Liver (tissue), 9 donors: ENCODE measurements around the gene LHFPL3. TPM values are rescaled to one million over a fixed set of nuclear protein-coding genes. Genes with fewer than 3 reads are reported as not detected.

ENCODE experiments used
- DNase-seq: peaks from one replicate; pipeline ENCODE4 v3.0.0-alpha.2; 2017; ENCODE audit warnings: low spot score
- H3K27ac ChIP-seq, 2 donors: one replicate each; pipeline ENCODE4 v1.7.0; 2013; ENCODE audit warnings: inconsistent platforms in 2 of 2, low read length in 2 of 2, control low read depth in 1 of 2, low read depth in 1 of 2, mild to moderate bottlenecking in 1 of 2
- H3K27me3 ChIP-seq, 4 donors: one replicate each; pipeline versions ENCODE4 v1.6.1 to v1.7.0; 2013; ENCODE audit warnings: low read length in 3 of 4, inconsistent platforms in 1 of 4, mild to moderate bottlenecking in 1 of 4, moderate library complexity in 1 of 4; ENCODE audit not compliant: control insufficient read depth in 4 of 4, insufficient read depth in 4 of 4
- H3K36me3 ChIP-seq, 4 donors: one replicate each; pipeline versions ENCODE4 v1.6.1 to v1.7.0; 2013; ENCODE audit warnings: low read length in 3 of 4, mild to moderate bottlenecking in 3 of 4, low read depth in 1 of 4, moderate library complexity in 1 of 4; ENCODE audit not compliant: control insufficient read depth in 4 of 4, insufficient read depth in 3 of 4
- H3K4me1 ChIP-seq, 4 donors: one replicate each; pipeline versions ENCODE4 v1.6.1 to v1.7.0; 2013; ENCODE audit warnings: low read length in 3 of 4, mild to moderate bottlenecking in 3 of 4, moderate library complexity in 1 of 4; ENCODE audit not compliant: control insufficient read depth in 4 of 4, insufficient read depth in 4 of 4
- H3K4me3 ChIP-seq, 3 donors: one replicate each; pipeline versions ENCODE4 v1.6.1 to v1.7.0; 2013; ENCODE audit warnings: low read length in 3 of 3, control low read depth in 1 of 3, low read depth in 1 of 3, mild to moderate bottlenecking in 1 of 3
- H3K9ac ChIP-seq, 2 donors: one replicate each; pipeline ENCODE4 v1.7.0; 2013; ENCODE audit warnings: low read length in 2 of 2, mild to moderate bottlenecking in 2 of 2, moderate library complexity in 2 of 2, control low read depth in 1 of 2, low read depth in 1 of 2
- H3K9me3 ChIP-seq, 4 donors: one replicate each; pipeline versions ENCODE4 v1.6.1 to v1.7.0; 2013; ENCODE audit warnings: low read length in 3 of 4; ENCODE audit not compliant: control insufficient read depth in 4 of 4
- EGR1 ChIP-seq, 2 donors: IDR thresholded peaks; 2 replicates each; pipeline ENCODE4 v1.6.1; 2016 to 2018; ENCODE audit warnings: antibody characterized with exemption in 2 of 2, low read depth in 2 of 2
- FOXA1 ChIP-seq: IDR thresholded peaks from 2 replicates; pipeline ENCODE4 v1.6.1; 2016; ENCODE audit warnings: antibody characterized with exemption
- FOXA2 ChIP-seq: IDR thresholded peaks from 2 replicates; pipeline ENCODE4 v1.6.1; 2016; ENCODE audit warnings: antibody characterized with exemption
- GABPA ChIP-seq, 2 donors: IDR thresholded peaks in 1 of 2; conservative IDR thresholded peaks in 1 of 2; 2 replicates each; pipeline ENCODE4 v1.6.1; 2016; ENCODE audit warnings: antibody characterized with exemption in 2 of 2, mild to moderate bottlenecking in 1 of 2, moderate library complexity in 1 of 2
- HNF4A ChIP-seq, 2 donors: conservative IDR thresholded peaks; 2 replicates each; pipeline ENCODE4 v1.6.1; 2016; ENCODE audit warnings: antibody characterized with exemption in 2 of 2, mild to moderate bottlenecking in 2 of 2
- JUND ChIP-seq, 2 donors: IDR thresholded peaks; 2 replicates each; pipeline ENCODE4 v1.6.1; 2016; ENCODE audit warnings: antibody characterized with exemption in 2 of 2
- MAX ChIP-seq: IDR thresholded peaks from 2 replicates; pipeline ENCODE4 v1.6.1; 2016; ENCODE audit warnings: antibody characterized with exemption
- NR2F2 ChIP-seq: IDR thresholded peaks from 2 replicates; pipeline ENCODE4 v1.6.1; 2016; ENCODE audit warnings: antibody characterized with exemption
- RAD21 ChIP-seq, 2 donors: IDR thresholded peaks; 2 replicates each; pipeline ENCODE4 v1.6.1; 2016; ENCODE audit warnings: antibody characterized with exemption in 2 of 2, mild to moderate bottlenecking in 2 of 2
- RXRA ChIP-seq, 2 donors: IDR thresholded peaks; 2 replicates each; pipeline ENCODE4 v1.6.1; 2017 to 2018; ENCODE audit warnings: antibody characterized with exemption in 2 of 2, mild to moderate bottlenecking in 1 of 2
- SP1 ChIP-seq: IDR thresholded peaks from 2 replicates; pipeline ENCODE4 v1.6.1; 2018; ENCODE audit warnings: antibody characterized with exemption, mild to moderate bottlenecking
- TAF1 ChIP-seq: conservative IDR thresholded peaks from 2 replicates; pipeline ENCODE4 v1.6.1; 2016; ENCODE audit warnings: antibody characterized with exemption, mild to moderate bottlenecking
- YY1 ChIP-seq: IDR thresholded peaks from 2 replicates; pipeline ENCODE4 v1.6.1; 2016; ENCODE audit warnings: antibody characterized with exemption, mild to moderate bottlenecking
- WGBS: extraction: QIAGEN DNeasy Blood & Tissue Kit; methylation state at CpG from one replicate; pipeline ENCODE4 v1.1.7; 2013; 5-methylcytosine and 5-hydroxymethylcytosine counted together
- polyA plus RNA-seq, 2 donors: library from polyadenylated mRNA; stranded (reverse) in 1 of 2; unstranded in 1 of 2; fragments of 200-250 nt in 1 of 2; fragments of >200 nt in 1 of 2; fragmentation: Nextera tagmentation in 1 of 2; extraction: Ambion mirVana in 1 of 2; gene quantifications; one replicate each; pipeline versions ENCODE4 v1.2.1 to v1.2.3, GENCODE V29; 2013 to 2015
- total RNA-seq, 2 donors: library from RNA; depleted of rRNA; stranded (reverse); fragments of >200 nt; gene quantifications; one replicate each; pipeline ENCODE4 v1.2.3, GENCODE V29; 2014
- TF ChIP-seq, protein P1 (sequence below): fragments of 150-350 bp; IDR thresholded peaks from 2 replicates; pipeline ENCODE4 v1.5.1; 2017; ENCODE audit warnings: improper control_type of control experiment, low read depth, low read length; ENCODE audit not compliant: missing input control
- TF ChIP-seq, protein P2 (sequence below): IDR thresholded peaks from 2 replicates; pipeline ENCODE4 v1.6.1; 2016; ENCODE audit warnings: antibody characterized with exemption, mild to moderate bottlenecking
- TF ChIP-seq, protein P3 (sequence below): IDR thresholded peaks from 2 replicates; pipeline ENCODE4 v1.6.1; 2016; ENCODE audit warnings: antibody characterized with exemption
- TF ChIP-seq, protein P4 (sequence below): IDR thresholded peaks from 2 replicates; pipeline ENCODE4 v1.6.1; 2016; ENCODE audit warnings: antibody characterized with exemption
- donor health status: healthy.
- donor health status: healthy.
- donor health status: healthy.
- donor health status: healthy.
- donor health status: healthy.

Gene LHFPL3
- total and polyA plus RNA-seq, 4 donors = not detected

DNA sequence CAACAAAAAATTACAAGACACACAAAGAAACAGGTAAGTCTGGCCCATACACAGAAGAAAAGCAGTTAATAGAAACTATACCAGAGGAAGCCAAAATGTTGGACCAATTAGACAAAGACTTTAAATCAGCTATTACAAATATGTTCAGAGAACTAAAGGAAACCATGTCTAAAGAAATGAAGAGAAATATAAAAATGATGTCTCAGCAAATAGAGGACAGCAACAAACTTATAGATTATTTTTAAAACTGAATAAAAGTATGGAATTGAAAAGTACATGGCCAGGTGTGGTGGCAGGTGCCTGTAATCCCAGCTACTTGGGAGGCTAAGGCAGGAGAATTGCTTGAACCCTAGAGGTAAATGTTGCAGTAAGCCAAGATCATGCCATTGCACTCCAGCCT, 58.5 kb downstream of the LHFPL3 start:
- Histone ChIP-seq H3K9me3 (peaks cover 0 to 23% (median 7%) of the 10 kb centered on the region in 4 donors), H3K36me3 (no peaks in the 10 kb centered on the region), H3K9ac (no peak overlapping the region), H3K27ac (no peak overlapping the region), H3K4me3 (no peak overlapping the region), H3K4me1 (no peaks in the 10 kb centered on the region), H3K27me3 (peaks cover 0 to 4% (median under 1%) of the 10 kb centered on the region in 4 donors)
- DNase-seq = no peak
- TF ChIP-seq TAF1 (no peak), EGR1 (IDR thresholded peaks at IDR 0.05; ENCODE audit: low read depth in 2 of 2) (no peak), FOXA2 (no peak), HNF4A (conservative IDR thresholded peaks at IDR 0.05) (no peak), FOXA1 (no peak), GABPA (IDR thresholded peaks at IDR 0.05 in 1 of 2, conservative IDR thresholded peaks at IDR 0.05 in 1 of 2) (no peak), RXRA (IDR thresholded peaks at IDR 0.05) (no peak), SP1 (no peak), RAD21 (IDR thresholded peaks at IDR 0.05) (no peak), JUND (IDR thresholded peaks at IDR 0.05) (no peak)
- TF ChIP-seq, protein P1, sequence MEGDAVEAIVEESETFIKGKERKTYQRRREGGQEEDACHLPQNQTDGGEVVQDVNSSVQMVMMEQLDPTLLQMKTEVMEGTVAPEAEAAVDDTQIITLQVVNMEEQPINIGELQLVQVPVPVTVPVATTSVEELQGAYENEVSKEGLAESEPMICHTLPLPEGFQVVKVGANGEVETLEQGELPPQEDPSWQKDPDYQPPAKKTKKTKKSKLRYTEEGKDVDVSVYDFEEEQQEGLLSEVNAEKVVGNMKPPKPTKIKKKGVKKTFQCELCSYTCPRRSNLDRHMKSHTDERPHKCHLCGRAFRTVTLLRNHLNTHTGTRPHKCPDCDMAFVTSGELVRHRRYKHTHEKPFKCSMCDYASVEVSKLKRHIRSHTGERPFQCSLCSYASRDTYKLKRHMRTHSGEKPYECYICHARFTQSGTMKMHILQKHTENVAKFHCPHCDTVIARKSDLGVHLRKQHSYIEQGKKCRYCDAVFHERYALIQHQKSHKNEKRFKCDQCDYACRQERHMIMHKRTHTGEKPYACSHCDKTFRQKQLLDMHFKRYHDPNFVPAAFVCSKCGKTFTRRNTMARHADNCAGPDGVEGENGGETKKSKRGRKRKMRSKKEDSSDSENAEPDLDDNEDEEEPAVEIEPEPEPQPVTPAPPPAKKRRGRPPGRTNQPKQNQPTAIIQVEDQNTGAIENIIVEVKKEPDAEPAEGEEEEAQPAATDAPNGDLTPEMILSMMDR = no peak

DNA sequence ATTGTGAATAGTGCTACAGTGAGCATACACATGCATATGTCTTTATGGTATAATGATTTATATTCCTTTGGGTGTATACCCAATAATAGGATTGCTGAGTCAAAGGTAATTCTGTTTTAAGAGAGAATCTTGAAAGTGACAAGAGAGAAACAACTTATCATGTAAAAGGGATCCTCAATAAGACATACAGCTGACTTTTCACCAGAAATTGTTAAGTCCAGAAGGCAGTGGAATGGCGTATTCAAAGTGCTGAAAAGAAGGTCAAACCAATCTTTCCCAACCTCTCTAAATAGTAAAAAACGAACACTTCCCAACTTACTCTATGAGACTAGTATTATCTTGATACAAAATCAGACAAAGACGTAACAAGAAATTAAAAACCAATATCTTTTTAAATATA, 59.8 kb downstream of the LHFPL3 start:
- peaks cover 0 to 23% (median 6%) of the 10 kb centered on the region in 4 donors for H3K9me3 ChIP-seq
- no peaks in the 10 kb centered on the region for H3K4me1 ChIP-seq
- WGBS = 67% methylated on average over 3 of the region's 3 CpGs
- peaks cover 0 to 2% (median under 1%) of the 10 kb centered on the region in 4 donors for H3K27me3 ChIP-seq
- no peak for TF ChIP-seq MAX
- TF ChIP-seq SP1 = no peak
- TF ChIP-seq FOXA1 = no peak
- H3K27ac ChIP-seq = no peak overlapping the region
- H3K4me3 ChIP-seq = no peak overlapping the region
- H3K36me3 ChIP-seq = no peaks in the 10 kb centered on the region
- H3K9ac ChIP-seq = no peak overlapping the region
- DNase-seq = no peak

DNA sequence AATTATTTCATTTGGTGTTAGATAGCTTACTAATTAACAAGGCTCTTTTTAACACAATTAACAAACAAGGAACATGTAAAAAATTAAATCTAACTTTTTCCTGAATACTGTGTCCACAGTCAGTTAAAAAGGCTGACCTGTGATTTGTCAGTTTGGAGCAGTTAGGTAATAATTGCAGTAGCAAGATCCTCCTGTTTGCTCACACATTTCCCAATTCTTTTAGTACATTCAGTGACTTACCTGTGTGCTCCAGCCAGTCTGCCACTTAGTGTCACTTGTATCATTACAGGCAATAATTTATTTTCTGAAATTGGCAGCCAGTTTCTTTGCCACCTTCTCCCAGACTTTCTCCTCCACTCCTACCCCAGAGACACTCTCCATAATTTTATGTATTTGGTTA, 66.8 kb downstream of the LHFPL3 start:
- DNase-seq = no peak
- Histone ChIP-seq H3K9me3 (no peaks in the 10 kb centered on the region), H3K36me3 (no peaks in the 10 kb centered on the region)

More for the DNA sequence above, 66.8 kb downstream of the LHFPL3 start:
- Histone ChIP-seq H3K9ac (no peak overlapping the region), H3K27ac (no peak overlapping the region), H3K4me1 (no peaks in the 10 kb centered on the region), H3K4me3 (no peak overlapping the region), H3K27me3 (peaks cover 0 to 4% (median 0%) of the 10 kb centered on the region in 4 donors)
- TF ChIP-seq, protein P2, sequence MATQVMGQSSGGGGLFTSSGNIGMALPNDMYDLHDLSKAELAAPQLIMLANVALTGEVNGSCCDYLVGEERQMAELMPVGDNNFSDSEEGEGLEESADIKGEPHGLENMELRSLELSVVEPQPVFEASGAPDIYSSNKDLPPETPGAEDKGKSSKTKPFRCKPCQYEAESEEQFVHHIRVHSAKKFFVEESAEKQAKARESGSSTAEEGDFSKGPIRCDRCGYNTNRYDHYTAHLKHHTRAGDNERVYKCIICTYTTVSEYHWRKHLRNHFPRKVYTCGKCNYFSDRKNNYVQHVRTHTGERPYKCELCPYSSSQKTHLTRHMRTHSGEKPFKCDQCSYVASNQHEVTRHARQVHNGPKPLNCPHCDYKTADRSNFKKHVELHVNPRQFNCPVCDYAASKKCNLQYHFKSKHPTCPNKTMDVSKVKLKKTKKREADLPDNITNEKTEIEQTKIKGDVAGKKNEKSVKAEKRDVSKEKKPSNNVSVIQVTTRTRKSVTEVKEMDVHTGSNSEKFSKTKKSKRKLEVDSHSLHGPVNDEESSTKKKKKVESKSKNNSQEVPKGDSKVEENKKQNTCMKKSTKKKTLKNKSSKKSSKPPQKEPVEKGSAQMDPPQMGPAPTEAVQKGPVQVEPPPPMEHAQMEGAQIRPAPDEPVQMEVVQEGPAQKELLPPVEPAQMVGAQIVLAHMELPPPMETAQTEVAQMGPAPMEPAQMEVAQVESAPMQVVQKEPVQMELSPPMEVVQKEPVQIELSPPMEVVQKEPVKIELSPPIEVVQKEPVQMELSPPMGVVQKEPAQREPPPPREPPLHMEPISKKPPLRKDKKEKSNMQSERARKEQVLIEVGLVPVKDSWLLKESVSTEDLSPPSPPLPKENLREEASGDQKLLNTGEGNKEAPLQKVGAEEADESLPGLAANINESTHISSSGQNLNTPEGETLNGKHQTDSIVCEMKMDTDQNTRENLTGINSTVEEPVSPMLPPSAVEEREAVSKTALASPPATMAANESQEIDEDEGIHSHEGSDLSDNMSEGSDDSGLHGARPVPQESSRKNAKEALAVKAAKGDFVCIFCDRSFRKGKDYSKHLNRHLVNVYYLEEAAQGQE = no peak
- no peak for TF ChIP-seq FOXA1
- no peak for TF ChIP-seq GABPA (IDR thresholded peaks at IDR 0.05 in 1 of 2, conservative IDR thresholded peaks at IDR 0.05 in 1 of 2)
- TF ChIP-seq, protein P3, sequence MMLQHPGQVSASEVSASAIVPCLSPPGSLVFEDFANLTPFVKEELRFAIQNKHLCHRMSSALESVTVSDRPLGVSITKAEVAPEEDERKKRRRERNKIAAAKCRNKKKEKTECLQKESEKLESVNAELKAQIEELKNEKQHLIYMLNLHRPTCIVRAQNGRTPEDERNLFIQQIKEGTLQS = no peak
- no peak for TF ChIP-seq EGR1 (IDR thresholded peaks at IDR 0.05; ENCODE audit: low read depth in 2 of 2)
- TF ChIP-seq NR2F2 = no peak
- TF ChIP-seq, protein P4, sequence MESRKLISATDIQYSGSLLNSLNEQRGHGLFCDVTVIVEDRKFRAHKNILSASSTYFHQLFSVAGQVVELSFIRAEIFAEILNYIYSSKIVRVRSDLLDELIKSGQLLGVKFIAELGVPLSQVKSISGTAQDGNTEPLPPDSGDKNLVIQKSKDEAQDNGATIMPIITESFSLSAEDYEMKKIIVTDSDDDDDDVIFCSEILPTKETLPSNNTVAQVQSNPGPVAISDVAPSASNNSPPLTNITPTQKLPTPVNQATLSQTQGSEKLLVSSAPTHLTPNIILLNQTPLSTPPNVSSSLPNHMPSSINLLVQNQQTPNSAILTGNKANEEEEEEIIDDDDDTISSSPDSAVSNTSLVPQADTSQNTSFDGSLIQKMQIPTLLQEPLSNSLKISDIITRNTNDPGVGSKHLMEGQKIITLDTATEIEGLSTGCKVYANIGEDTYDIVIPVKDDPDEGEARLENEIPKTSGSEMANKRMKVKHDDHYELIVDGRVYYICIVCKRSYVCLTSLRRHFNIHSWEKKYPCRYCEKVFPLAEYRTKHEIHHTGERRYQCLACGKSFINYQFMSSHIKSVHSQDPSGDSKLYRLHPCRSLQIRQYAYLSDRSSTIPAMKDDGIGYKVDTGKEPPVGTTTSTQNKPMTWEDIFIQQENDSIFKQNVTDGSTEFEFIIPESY = no peak
- no peak for TF ChIP-seq MAX
- no peak for TF ChIP-seq YY1
- TF ChIP-seq, protein P1 = no peak
